Gastroesophageal sphincter (tissue), 4 donors: Measurements from ENCODE around the gene PDE8A. TPM values are rescaled to one million over a fixed set of nuclear protein-coding genes. Genes with fewer than 3 reads are reported as not detected.

Experiments
- ATAC-seq: fragments of 150-250 bp; one replicate; pipeline ENCODE4 v1.9.1; 2016; ENCODE audit warnings: mild to moderate bottlenecking, moderate library complexity
- H3K27ac ChIP-seq, 4 donors: fragments of 200-600 bp; sonication (generic) in 3 of 4; 1 replicate in 3 of 4; 2 replicates in 1 of 4; pipeline ENCODE4 v1.5.1; 2016 to 2019
- H3K27me3 ChIP-seq: fragments of 200-600 bp; sonication (generic); one replicate; pipeline ENCODE4 v1.5.1; 2019
- H3K36me3 ChIP-seq, 2 donors: fragments of 200-600 bp; sonication (generic); one replicate each; pipeline ENCODE4 v1.5.1; 2019; ENCODE audit warnings: control low read depth in 1 of 2
- H3K4me1 ChIP-seq, 3 donors: fragments of 200-600 bp; sonication (generic); 1 replicate in 2 of 3; 2 replicates in 1 of 3; pipeline ENCODE4 v1.5.1; 2016 to 2019; ENCODE audit warnings: control low read depth in 2 of 3
- H3K4me3 ChIP-seq, 2 donors: fragments of 200-600 bp; sonication (generic); one replicate each; pipeline ENCODE4 v1.5.1; 2019; ENCODE audit warnings: mild to moderate bottlenecking in 1 of 2, moderate library complexity in 1 of 2
- H3K9me3 ChIP-seq, 3 donors: fragments of 200-600 bp; sonication (generic); one replicate each; pipeline ENCODE4 v1.5.1; 2017 to 2019; ENCODE audit warnings: control low read depth in 2 of 3
- CTCF ChIP-seq, 4 experiments: fragments of 200-600 bp in 2 of 4; fragments of 450-650 bp in 2 of 4; sonication (generic) in 1 of 4; IDR thresholded peaks; one replicate each; pipeline ENCODE4 v1.5.1; 2017 to 2019; ENCODE audit warnings: antibody characterized with exemption in 4 of 4, mild to moderate bottlenecking in 2 of 4, moderate library complexity in 2 of 4
- EP300 ChIP-seq: sonication (generic); formaldehyde crosslinking; IDR thresholded peaks from one replicate; pipeline ENCODE4 v1.6.1; 2017; ENCODE audit warnings: antibody characterized with exemption, mild to moderate bottlenecking
- POLR2A ChIP-seq, 2 donors: fragments of 450-650 bp; IDR thresholded peaks; one replicate each; pipeline ENCODE4 v1.6.1; 2017; ENCODE audit warnings: antibody characterized with exemption in 2 of 2, mild to moderate bottlenecking in 2 of 2, moderate library complexity in 1 of 2
- POLR2AphosphoS5 ChIP-seq: sonication (generic); formaldehyde crosslinking; IDR thresholded peaks from one replicate; pipeline ENCODE4 v1.6.1; 2017; ENCODE audit warnings: antibody characterized with exemption
- WGBS, 2 donors: methylation state at CpG; one replicate each; pipeline ENCODE4 v1.1.5; 2018; ENCODE audit warnings: low coverage in 1 of 2; 5-methylcytosine and 5-hydroxymethylcytosine counted together
- total RNA-seq, 4 donors: library from RNA; depleted of rRNA; stranded (reverse); fragments of >200 nt; gene quantifications; one replicate each; pipeline ENCODE4 v1.1.0, GENCODE V29; 2016

The PDE8A gene
- total RNA-seq, 4 donors from 2014 or later: 34.6 to 73.2 (median 56.2) TPM

DNA sequence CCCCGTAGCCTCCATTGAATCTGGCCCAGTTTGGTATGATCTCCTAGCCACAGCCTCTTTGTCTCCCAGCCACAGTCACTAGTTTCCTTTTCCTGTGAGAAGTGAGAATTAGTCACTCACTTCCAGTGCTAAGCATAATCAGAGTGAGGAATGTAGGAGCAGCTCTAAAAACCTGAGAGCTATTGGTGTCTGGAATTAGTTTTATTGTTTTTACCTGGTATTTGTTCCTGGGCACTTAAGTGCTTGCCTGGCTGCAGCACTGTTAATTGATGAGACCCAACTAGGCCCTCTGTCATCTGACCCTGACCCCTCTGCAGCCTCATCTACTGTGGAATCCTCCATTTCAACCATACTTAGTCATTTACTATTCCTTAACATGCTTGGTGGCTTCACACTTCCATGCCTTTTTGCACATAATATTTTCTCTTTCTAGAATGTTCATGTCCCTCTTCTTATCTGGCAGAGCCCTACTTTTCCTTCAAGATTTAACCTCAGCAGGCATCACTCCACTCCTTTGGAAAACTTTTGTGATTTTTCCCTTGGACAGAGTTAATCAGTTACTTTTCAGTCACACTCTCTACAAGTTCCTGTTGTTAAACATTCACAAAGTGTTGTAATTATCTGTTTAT is 48.8 kb downstream of the PDE8A start:
- TF ChIP-seq POLR2A (IDR thresholded peaks at IDR 0.05) (no peak), EP300 (no peak), POLR2AphosphoS5 (no peak), CTCF (IDR thresholded peaks at IDR 0.05) (no peak)
- ATAC-seq: no peak

GRCh38 chr15:85031086-85031943 is 49.7 kb downstream of the PDE8A start:
- H3K9me3 ChIP-seq: no peaks in the 10 kb centered on the region
- H3K27ac ChIP-seq: peak overlapping the region in 1 of 4 donors; percentile 32
- peaks cover 10 to 76% (median 25%) of the 10 kb centered on the region in 3 donors for H3K4me1 ChIP-seq
- WGBS, 2 donors: 86 to 87% methylated on average over 4 to 6 of the region's 6 CpGs
- no peaks in the 10 kb centered on the region for H3K27me3 ChIP-seq
- H3K4me3 ChIP-seq: no peak overlapping the region
- TF ChIP-seq CTCF (IDR thresholded peaks at IDR 0.05): no peak
- TF ChIP-seq EP300: no peak
- TF ChIP-seq POLR2AphosphoS5: no peak
- no peak for TF ChIP-seq POLR2A (IDR thresholded peaks at IDR 0.05)
- no peaks in the 10 kb centered on the region for H3K36me3 ChIP-seq
- no peak for ATAC-seq

More for the DNA sequence above, 48.8 kb downstream of the PDE8A start:
- H3K36me3 ChIP-seq: no peaks in the 10 kb centered on the region
- no peaks in the 10 kb centered on the region for H3K27me3 ChIP-seq
- H3K4me3 ChIP-seq: no peak overlapping the region
- no peaks in the 10 kb centered on the region for H3K9me3 ChIP-seq
- peak overlapping the region in 1 of 4 donors; percentile 6 for H3K27ac ChIP-seq
- 60 to 71% methylated on average over 1 of the region's 1 CpG for WGBS, 2 donors
- peaks cover 18 to 78% (median 28%) of the 10 kb centered on the region in 3 donors for H3K4me1 ChIP-seq

- no peaks in the 10 kb centered on the region for H3K9me3 ChIP-seq
- WGBS, 2 donors: 88% methylated on average over 2 of the region's 2 CpGs; no CpG with 5 or more reads in 1 of the 2 donors
- H3K27me3 ChIP-seq: no peaks in the 10 kb centered on the region
- H3K27ac ChIP-seq: peak overlapping the region in 1 of 4 donors; percentile 32
- no peaks in the 10 kb centered on the region for H3K36me3 ChIP-seq
- H3K4me3 ChIP-seq: no peak overlapping the region
- ATAC-seq: no peak
- TF ChIP-seq POLR2A (IDR thresholded peaks at IDR 0.05) (no peak), CTCF (IDR thresholded peaks at IDR 0.05) (no peak), POLR2AphosphoS5 (no peak)
- peaks cover 3 to 76% (median 25%) of the 10 kb centered on the region in 3 donors for H3K4me1 ChIP-seq
Observed at GRCh38 chr15:85031944-85032558, 50.4 kb downstream of the PDE8A start.

DNA sequence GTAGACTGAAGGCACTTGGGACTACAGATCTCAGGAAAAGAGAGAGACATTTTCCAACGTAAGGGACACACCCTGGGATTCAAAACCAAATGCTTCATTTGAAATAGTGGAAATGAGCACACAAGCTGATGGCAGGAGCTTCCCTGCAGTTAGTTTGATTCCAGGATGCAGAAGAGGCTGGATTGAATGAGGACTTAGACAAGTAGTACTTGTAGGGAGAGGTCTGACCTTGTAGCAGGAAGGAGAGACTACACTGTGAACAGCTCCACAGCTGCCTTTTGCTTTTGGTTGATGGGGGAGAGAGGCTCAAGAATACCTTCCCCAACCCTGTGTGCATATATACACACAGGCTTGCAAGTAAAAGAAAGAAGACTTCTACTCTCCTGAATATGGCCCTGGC is 51.5 kb downstream of the PDE8A start:
- no peaks in the 10 kb centered on the region for H3K36me3 ChIP-seq
- no peak overlapping the region for H3K27ac ChIP-seq
- no peak overlapping the region for H3K4me3 ChIP-seq
- no peak for TF ChIP-seq CTCF (IDR thresholded peaks at IDR 0.05)
- no peak for TF ChIP-seq POLR2AphosphoS5
- WGBS, 2 donors: 16 to 50% methylated on average over 1 of the region's 1 CpG
- H3K4me1 ChIP-seq: peaks cover 3 to 74% (median 25%) of the 10 kb centered on the region in 3 donors
- H3K9me3 ChIP-seq: no peaks in the 10 kb centered on the region
- H3K27me3 ChIP-seq: no peaks in the 10 kb centered on the region
- no peak for ATAC-seq
